Heart right ventricle (tissue), 16 donors: ENCODE measurements around the gene EEF2. TPM values are rescaled to one million over a fixed set of nuclear protein-coding genes. Genes with fewer than 3 reads are reported as not detected.
"Not testable (repeated sequence)": the region's sequence is repeated elsewhere in the genome, so short reads cannot be mapped to it uniquely, and the experiment has no call there.

Experiments
- ATAC-seq, 8 donors: fragments of 200-7000 bp; cut with Tn5 transposase; one replicate each; pipeline ENCODE4 v1.9.1; 2020; ENCODE audit warnings: mild to moderate bottlenecking in 8 of 8, moderate library complexity in 8 of 8, moderate number of reproducible peaks in 1 of 8
- DNase-seq, 2 donors: peaks; one replicate each; pipeline ENCODE4 v3.0.0-alpha.2; 2020
- H3K27ac ChIP-seq, 10 donors: fragments of 200-600 bp; sonication (generic) in 2 of 10; one replicate each; pipeline versions ENCODE4 v1.5.0 to v1.8.0; 2020 to 2022; ENCODE audit warnings: mild to moderate bottlenecking in 3 of 10
- H3K27me3 ChIP-seq, 7 donors: fragments of 200-600 bp; one replicate each; pipeline ENCODE4 v1.8.0; 2021 to 2022; ENCODE audit warnings: mild to moderate bottlenecking in 2 of 7
- H3K36me3 ChIP-seq, 9 donors: fragments of 200-600 bp; sonication (generic) in 1 of 9; one replicate each; pipeline versions ENCODE4 v1.5.0 to v1.8.0; 2020 to 2022; ENCODE audit warnings: mild to moderate bottlenecking in 2 of 9
- H3K4me1 ChIP-seq, 9 donors: fragments of 200-600 bp; sonication (generic) in 1 of 9; one replicate each; pipeline versions ENCODE4 v1.5.0 to v1.8.0; 2020 to 2022; ENCODE audit warnings: mild to moderate bottlenecking in 4 of 9
- H3K4me3 ChIP-seq, 10 donors: fragments of 200-600 bp; sonication (generic) in 2 of 10; one replicate each; pipeline versions ENCODE4 v1.5.0 to v1.8.0; 2020 to 2022; ENCODE audit warnings: mild to moderate bottlenecking in 7 of 10, moderate library complexity in 2 of 10
- H3K9me3 ChIP-seq, 11 donors: fragments of 200-600 bp in 10 of 11; sonication (generic) in 2 of 11; one replicate each; pipeline versions ENCODE4 v1.5.0 to v1.8.0; 2013 to 2022; ENCODE audit warnings: mild to moderate bottlenecking in 2 of 11, control low read depth in 1 of 11, moderate library complexity in 1 of 11
- WGBS, 2 donors: extraction: QIAGEN DNeasy Blood & Tissue Kit; methylation state at CpG; one replicate each; pipeline ENCODE4 v1.1.7; 2013; ENCODE audit warnings: inconsistent platforms in 1 of 2; 5-methylcytosine and 5-hydroxymethylcytosine counted together
- intact Hi-C, 10 donors: fragments of 100-400 bp; cut with DNase I; formaldehyde crosslinking; loops; one replicate each; pipeline versions ENCODE4 v1.11.1 to v1.14.2; 2022
- polyA plus RNA-seq, 2 donors: library from polyadenylated mRNA; stranded (reverse); fragments of 200-250 nt; gene quantifications; one replicate each; pipeline ENCODE4 v1.2.3, GENCODE V29; 2013
- total RNA-seq, 10 donors: library from RNA; stranded (reverse); fragmentation: NEBNext Ultra II Directional in 3 of 10; extraction: Animal tissue kit (Norgen Biotek cat#: 25700) in 3 of 10; gene quantifications; one replicate each; pipeline versions ENCODE4 v1.2.1 to v1.2.4, GENCODE V29; 2021 to 2023
- TF ChIP-seq, protein P1 (sequence below), 9 donors: fragments of 200-600 bp; sonication (generic) in 2 of 9; IDR thresholded peaks; one replicate each; pipeline versions ENCODE4 v1.5.0 to v1.8.0; 2021 to 2022; ENCODE audit warnings: antibody characterized with exemption in 9 of 9, mild to moderate bottlenecking in 5 of 9, moderate library complexity in 1 of 9
- donor health status: Arrhythmogenic right ventricular cardiomyopathy.
- donor health status: ischemic (EF 13 %, LVEDD 7.1; RV severe dilation, severe dysfunction).
- donor health status: healthy with polysubstance abuse.
- donor health status: DM: no; HTN: yes; CAD: no.
- donor health status: DM: no; HTN: no; CAD: no.
- donor health status: ischemic (EF 25% LVEDD 6.9; RV normal size, moderate dysfunction).
- donor health status: ischemic (EF 25% LVEDD 5.7; RV mildly dilated, moderate dysfunction).
- donor health status: healthy.
- donor health status: DM: yes; HTN: yes; CAD: no.
- donor health status: Ischemic cardiomyopathy.
- donor health status: ischemic (EF 35%, LVEDD 5.7; RV mildly dilated, moderate dysfunction).
- donor health status: nonischemic (EF 11% LVEDD 7.7; RV severe dilation, severe dysfunction).
- donor health status: DM: yes; HTN: yes; CAD: no.
- donor health status: PGD.
- donor health status: ischemic (EF 29% LVEDD 5.4; RV normal size, mild dysfunction).
- donor health status: nonischemic (EF 23%, LVEDD 6.1; RV moderate dilation, normal function).

EEF2 gene
- total and polyA plus RNA-seq, 12 donors, result 704 to 2,887 (median 2,554) TPM

DNA sequence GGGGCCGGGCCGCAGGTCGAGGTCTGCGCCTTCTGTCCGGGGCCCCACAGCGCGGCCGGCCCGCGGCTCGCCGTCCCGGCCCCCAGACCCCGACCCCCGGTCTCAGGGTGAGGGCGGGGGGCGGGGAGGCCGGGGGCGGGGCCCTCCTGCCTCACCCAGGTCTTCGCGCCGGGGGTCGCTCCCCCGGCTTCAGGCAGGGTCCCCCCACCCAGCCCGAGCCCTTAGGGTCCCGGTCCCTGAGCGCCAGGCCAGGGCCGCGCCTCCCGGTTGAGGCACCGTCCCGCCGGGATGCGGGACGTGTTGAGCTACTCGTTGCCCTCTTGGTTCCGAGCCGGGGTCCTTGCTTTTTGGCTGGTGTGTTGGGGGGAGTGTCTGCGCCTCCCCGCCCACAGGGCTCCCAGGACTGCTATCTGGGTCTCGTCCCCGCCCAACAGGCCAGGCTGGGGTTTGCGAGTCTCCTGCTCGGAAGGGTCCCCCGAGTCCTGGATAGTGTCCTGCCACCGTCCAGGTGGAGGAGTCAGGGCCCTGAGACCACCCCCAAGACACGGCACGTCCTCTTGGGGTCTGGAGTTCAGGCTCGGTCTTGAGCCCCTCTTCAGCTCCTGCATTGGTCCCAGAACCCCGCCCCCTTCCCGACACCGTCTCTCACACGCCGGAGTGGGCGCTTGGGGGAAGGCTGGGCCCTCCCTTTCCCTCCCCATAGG, 22.7 kb upstream of the EEF2 start:
- Histone ChIP-seq H3K27me3 (no peaks in the 10 kb centered on the region), H3K4me1 (peaks cover 31 to 55% (median 43%) of the 10 kb centered on the region in 9 donors), H3K27ac (peak overlapping the region; percentile 81 to 95 (median 90)), H3K4me3 (peak overlapping the region; percentile 76 to 99 (median 90)), H3K36me3 (peaks cover 0 to 22% (median 1%) of the 10 kb centered on the region in 9 donors), H3K9me3 (no peaks in the 10 kb centered on the region)
- DNase-seq (no peak), ATAC-seq (peak in 4 of 8 donors; percentile 0 to 14 (median 3))
- TF ChIP-seq, protein P1, sequence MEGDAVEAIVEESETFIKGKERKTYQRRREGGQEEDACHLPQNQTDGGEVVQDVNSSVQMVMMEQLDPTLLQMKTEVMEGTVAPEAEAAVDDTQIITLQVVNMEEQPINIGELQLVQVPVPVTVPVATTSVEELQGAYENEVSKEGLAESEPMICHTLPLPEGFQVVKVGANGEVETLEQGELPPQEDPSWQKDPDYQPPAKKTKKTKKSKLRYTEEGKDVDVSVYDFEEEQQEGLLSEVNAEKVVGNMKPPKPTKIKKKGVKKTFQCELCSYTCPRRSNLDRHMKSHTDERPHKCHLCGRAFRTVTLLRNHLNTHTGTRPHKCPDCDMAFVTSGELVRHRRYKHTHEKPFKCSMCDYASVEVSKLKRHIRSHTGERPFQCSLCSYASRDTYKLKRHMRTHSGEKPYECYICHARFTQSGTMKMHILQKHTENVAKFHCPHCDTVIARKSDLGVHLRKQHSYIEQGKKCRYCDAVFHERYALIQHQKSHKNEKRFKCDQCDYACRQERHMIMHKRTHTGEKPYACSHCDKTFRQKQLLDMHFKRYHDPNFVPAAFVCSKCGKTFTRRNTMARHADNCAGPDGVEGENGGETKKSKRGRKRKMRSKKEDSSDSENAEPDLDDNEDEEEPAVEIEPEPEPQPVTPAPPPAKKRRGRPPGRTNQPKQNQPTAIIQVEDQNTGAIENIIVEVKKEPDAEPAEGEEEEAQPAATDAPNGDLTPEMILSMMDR (IDR thresholded peaks at IDR 0.05), result no peak
- 0 to 1% methylated on average over 34 to 55 of the region's 55 CpGs for WGBS, 2 donors
- intact Hi-C loops, result loop anchor here in 3 of 10 donors (5.0 to 10.0 kb wide), 3 partner anchors 57 to 114 kb away; partner anchors contain the start of genes ZBTB7A (in 2 of the 3) and MAP2K2 (in 1 of the 3)

DNA sequence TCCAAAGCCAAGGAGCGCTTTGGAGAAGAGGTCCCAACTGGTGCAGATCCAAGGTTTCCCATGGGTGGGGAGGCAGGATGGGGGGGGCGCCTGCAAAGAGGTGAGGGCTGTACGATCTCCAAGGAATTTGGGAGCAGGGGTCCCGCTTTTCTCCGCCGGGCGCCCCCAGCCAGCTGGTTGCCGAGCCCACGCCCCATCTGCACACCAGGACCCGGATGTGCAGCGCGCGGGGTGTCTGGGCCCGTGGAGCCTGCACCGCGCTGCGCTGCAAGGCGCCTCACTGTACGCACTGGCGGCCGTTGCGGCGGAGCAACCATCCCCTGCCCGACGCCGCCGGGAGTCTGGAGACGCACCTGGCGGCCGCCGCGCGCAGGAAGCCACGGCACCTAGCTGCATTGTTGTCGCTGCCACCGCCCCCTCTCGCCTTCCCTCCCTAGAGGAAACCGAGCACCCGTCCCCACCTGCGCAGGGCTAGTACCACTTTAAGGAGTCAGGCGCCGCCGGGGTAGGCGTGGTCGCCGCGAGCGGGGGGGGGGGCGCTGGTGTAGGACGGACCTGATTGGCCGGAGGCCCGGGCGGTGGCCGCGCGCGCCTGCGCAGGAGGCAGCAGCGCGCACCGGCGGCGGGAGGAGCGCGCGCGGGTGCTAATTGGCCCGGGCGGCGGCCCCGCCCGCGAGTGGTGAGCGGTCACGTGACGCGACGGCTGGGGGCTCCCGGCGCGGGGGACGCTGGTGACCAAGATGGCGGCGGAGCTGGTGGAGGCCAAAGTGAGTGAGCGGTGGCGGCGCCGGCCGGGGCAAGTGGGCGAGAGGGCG, 22.0 kb upstream of the EEF2 start, which contains the start of gene PIAS4:
PIAS4 (plus strand) TSS at position 716 of the 815 bp plus-strand sequence; CDS start at position 741, 25 bp downstream.
- peak; percentile 95 to 97 for DNase-seq
- intact Hi-C loops, result loop anchor here in 3 of 10 donors (5.0 to 10.0 kb wide), 3 partner anchors 58 to 115 kb away; partner anchors contain the start of genes ZBTB7A (in 2 of the 3) and MAP2K2 (in 1 of the 3)
- H3K4me1 ChIP-seq, result peaks cover 31 to 47% (median 41%) of the 10 kb centered on the region in 9 donors
- peak within 1 kb of the TSS; percentile 81 to 95 (median 90) for H3K27ac ChIP-seq
- ATAC-seq, result peak; percentile 94 to 97 (median 96)
- WGBS, 2 donors, result 0% methylated on average over 42 to 91 of the region's 91 CpGs
- H3K27me3 ChIP-seq, result no peaks in the 10 kb centered on the region
- TF ChIP-seq, protein P1 (IDR thresholded peaks at IDR 0.05), result peak in 2 of 9 donors; percentile 8 to 13
- no peaks in the 10 kb centered on the region for H3K9me3 ChIP-seq
- H3K36me3 ChIP-seq, result peaks cover 0 to 17% (median 0%) of the 10 kb centered on the region in 9 donors
- H3K4me3 ChIP-seq, result peak within 1 kb of the TSS; percentile 76 to 99 (median 90)

DNA sequence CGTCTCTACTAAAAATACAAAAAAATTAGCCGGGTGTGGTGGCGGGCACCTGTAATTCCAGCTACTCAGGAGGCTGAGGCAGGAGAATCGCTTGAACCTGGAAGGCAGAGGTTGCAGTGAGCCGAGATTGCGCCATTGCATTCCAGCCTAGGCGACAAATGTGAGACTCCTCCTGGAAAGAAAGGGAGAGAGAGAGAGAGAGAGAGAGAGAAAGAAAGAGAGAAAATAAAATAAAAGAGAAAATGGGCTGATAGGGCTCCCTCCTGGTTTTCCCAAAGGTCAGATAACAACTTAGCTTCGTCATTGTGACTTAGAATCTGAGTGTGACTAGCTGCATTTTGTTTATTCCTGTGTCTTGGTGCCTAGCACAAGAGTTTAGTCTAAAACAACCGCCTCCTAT, 20.2 kb upstream of the EEF2 start:
- not testable (repeated sequence) for H3K4me3 ChIP-seq, H3K9me3 ChIP-seq, H3K36me3 ChIP-seq, H3K27me3 ChIP-seq, ATAC-seq, H3K27ac ChIP-seq, DNase-seq
- intact Hi-C loops, result loop anchor here in 3 of 10 donors (5.0 to 10.0 kb wide), 3 partner anchors 59 to 117 kb away; partner anchors contain the start of genes ZBTB7A (in 2 of the 3) and MAP2K2 (in 1 of the 3)
- 97 to 98% methylated on average over 9 of the region's 9 CpGs for WGBS, 2 donors
- peaks cover 21 to 34% (median 31%) of the 10 kb centered on the region in 9 donors for H3K4me1 ChIP-seq

DNA sequence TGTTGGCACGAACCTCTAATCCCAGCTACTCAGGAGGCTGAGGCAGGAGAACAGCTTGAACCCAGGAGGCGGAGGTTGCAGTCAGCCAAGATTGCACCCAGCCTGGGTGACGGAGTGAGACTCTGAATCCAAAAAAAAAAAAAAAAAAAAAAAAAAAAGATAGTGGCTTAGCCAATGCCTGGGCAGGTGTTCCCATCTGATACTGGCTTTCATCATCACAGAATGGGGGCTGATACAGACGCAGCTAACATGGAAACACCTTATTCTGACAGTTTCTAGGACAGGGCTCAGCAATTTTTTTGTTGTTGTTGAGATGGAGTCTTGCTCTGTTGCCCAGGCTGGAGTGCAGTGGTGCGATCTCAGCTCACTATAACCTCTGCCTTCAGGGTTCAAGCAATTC, 15.5 kb upstream of the EEF2 start:
- not testable (repeated sequence) for DNase-seq, H3K9me3 ChIP-seq, H3K27me3 ChIP-seq, ATAC-seq, H3K4me3 ChIP-seq, H3K27ac ChIP-seq, H3K36me3 ChIP-seq, H3K4me1 ChIP-seq
- 84 to 88% methylated on average over 5 of the region's 5 CpGs for WGBS, 2 donors
- intact Hi-C loops, result loop anchor here in 1 of 10 donors (10.0 kb wide), 1 partner anchor 64 kb away; the partner anchor contains the start of gene ZBTB7A

DNA sequence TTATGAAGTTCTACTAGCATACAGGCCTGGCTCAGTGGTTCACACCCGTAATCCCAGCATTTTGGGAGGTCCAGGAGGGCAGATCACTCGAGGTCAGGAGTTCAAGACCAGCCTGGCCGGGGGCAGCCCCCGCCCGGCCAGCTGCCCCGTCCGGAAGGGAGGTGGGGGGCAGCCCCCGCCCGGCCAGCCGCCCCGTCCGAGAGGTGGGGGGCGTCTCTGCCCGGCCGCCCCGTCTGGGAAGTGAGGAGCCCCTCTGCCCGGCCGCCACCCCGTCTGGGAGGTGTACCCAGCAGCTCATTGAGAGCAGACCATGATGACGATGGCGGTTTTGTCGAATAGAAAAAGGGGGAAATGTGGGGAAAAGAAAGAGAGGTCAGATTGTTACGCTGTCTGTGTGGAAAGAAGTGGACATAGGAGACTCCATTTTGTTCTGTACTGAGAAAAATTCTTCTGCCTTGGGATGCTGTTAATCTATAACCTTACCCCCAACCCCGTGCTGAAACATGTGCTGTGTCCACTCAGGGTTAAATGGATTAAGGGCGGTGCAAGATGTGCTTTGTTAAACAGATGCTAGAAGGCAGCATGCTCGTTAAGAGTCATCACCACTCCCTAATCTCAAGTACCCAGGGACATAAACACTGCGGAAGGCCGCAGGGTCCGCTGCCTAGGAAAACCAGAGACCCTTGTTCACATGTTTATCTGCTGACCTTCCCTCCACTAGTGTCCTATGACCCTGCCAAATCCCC, 13.6 kb upstream of the EEF2 start:
- not testable (repeated sequence) for H3K4me3 ChIP-seq, ATAC-seq, H3K27me3 ChIP-seq, H3K27ac ChIP-seq, H3K4me1 ChIP-seq, H3K9me3 ChIP-seq, H3K36me3 ChIP-seq, DNase-seq
- intact Hi-C loops, result loop anchor here in 1 of 10 donors (10.0 kb wide), 1 partner anchor 116 kb away; no protein-coding TSS in a partner anchor
- 82 to 87% methylated on average over 29 of the region's 29 CpGs for WGBS, 2 donors
